Adrenal gland (tissue), 5 donors: Measurements from ENCODE around the gene MACO1.
"Not testable (repeated sequence)": the region's sequence is repeated elsewhere in the genome, so short reads cannot be mapped to it uniquely, and the experiment has no call there.

Source experiments
- POLR2A ChIP-seq, 2 donors: fragments of 450-650 bp; IDR thresholded peaks; one replicate each; pipeline ENCODE4 v1.6.1; 2017; ENCODE audit warnings: antibody characterized with exemption in 2 of 2, mild to moderate bottlenecking in 2 of 2, moderate library complexity in 1 of 2
- TF ChIP-seq, protein P1 (sequence below), 6 experiments: fragments of 450-650 bp in 4 of 6; fragments of 200-600 bp in 2 of 6; sonication (generic) in 1 of 6; IDR thresholded peaks; 1 replicate in 5 of 6; 2 replicates in 1 of 6; pipeline versions ENCODE4 v1.5.1 to v1.8.0; 2016 to 2021; ENCODE audit warnings: antibody characterized with exemption in 6 of 6, mild to moderate bottlenecking in 2 of 6, moderate library complexity in 1 of 6
- donor health status: DM: no; HTN: no; CAD: no.

DNA sequence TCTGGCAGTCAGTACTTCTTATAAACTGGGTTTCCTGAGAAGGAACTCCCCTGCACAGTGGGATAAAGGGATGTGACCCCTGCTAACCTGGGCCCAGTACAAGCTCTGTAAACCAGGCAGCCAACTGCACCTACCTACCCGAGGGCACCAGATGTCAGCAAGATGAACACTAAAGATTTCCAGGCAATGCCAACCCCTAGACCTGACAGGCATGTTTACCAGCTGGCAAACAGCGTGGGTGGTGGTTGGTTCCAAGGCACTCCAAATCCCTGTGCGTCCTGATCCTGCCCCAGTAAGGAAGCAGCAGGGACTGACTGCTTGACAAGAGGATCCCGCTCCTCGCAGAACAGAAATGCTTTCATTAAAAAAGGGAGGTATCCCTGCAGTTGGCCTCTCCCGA is 7.5 kb upstream of the MACO1 start:
- TF ChIP-seq POLR2A (IDR thresholded peaks at IDR 0.05): not testable (repeated sequence)
- TF ChIP-seq, protein P1, sequence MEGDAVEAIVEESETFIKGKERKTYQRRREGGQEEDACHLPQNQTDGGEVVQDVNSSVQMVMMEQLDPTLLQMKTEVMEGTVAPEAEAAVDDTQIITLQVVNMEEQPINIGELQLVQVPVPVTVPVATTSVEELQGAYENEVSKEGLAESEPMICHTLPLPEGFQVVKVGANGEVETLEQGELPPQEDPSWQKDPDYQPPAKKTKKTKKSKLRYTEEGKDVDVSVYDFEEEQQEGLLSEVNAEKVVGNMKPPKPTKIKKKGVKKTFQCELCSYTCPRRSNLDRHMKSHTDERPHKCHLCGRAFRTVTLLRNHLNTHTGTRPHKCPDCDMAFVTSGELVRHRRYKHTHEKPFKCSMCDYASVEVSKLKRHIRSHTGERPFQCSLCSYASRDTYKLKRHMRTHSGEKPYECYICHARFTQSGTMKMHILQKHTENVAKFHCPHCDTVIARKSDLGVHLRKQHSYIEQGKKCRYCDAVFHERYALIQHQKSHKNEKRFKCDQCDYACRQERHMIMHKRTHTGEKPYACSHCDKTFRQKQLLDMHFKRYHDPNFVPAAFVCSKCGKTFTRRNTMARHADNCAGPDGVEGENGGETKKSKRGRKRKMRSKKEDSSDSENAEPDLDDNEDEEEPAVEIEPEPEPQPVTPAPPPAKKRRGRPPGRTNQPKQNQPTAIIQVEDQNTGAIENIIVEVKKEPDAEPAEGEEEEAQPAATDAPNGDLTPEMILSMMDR (IDR thresholded peaks at IDR 0.05): not testable (repeated sequence)
